ENCODE measurements around the gene ZNF678. TPM values are rescaled to one million over a fixed set of nuclear protein-coding genes. Genes with fewer than 3 reads are reported as not detected.

ZNF678 gene
- total and polyA plus RNA-seq, 2 experiments from 2014 or later: 0.86 to 1.7 TPM

DNA sequence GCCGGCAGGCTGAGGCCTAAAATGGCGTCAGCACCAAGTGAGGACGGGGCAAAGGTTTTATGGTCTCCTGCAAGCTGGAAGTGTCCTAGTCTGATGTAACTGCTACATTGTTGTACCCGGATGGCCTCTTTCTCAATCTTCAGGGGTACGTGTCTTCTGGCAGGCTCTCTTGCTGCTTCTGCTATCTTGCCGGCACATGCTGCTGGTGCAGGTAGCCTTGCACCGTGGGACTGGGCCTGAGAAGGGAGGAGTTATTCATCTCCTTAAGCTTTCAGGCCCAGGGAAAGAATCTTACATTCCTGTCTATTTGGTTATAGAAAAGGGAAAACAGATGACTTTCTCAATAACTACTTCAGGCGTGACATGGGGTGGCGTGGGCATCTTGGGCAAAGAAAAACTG lies 72.2 kb downstream of the ZNF678 start:
- H3K9me3 ChIP-seq (ENCODE audit: low read depth): no peaks in the 10 kb centered on the region
- in situ Hi-C loops (cut with MboI): no loop called here
- WGBS, 2 experiments (ENCODE audit: low coverage in 1 of 2, low lambda C conversion rate in 2 of 2, missing lambda C conversion rate in 2 of 2): 93 to 97% methylated on average over 9 of the region's 9 CpGs

DNA sequence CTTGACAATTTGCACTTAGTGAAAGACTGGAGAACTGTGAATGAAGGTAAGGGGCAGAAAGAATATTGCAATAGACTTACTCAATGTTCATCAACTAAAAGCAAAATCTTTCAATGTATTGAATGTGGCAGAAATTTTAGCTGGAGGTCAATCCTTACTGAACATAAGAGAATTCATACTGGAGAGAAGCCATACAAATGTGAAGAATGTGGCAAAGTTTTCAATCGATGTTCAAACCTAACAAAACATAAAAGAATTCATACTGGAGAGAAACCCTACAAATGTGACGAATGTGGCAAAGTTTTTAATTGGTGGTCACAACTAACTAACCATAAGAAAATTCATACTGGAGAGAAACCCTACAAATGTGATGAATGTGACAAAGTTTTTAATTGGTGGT lies 91.1 kb downstream of the ZNF678 start:
- peaks cover 19% of the 10 kb centered on the region for H3F3A ChIP-seq (ENCODE audit: insufficient read depth)
- H3K4me2 ChIP-seq (ENCODE audit: unreplicated experiment): no peak overlapping the region
- WGBS, 2 experiments (ENCODE audit: low coverage in 1 of 2, low lambda C conversion rate in 2 of 2, missing lambda C conversion rate in 2 of 2): 87 to 94% methylated on average over 2 of the region's 2 CpGs
- H3K9ac ChIP-seq: no peak overlapping the region
- H3K36me3 ChIP-seq (ENCODE audit: low read depth): peaks cover 61% of the 10 kb centered on the region
- H3K27ac ChIP-seq: no peak overlapping the region
- in situ Hi-C loops (cut with MboI): no loop called here
- no peak for TF ChIP-seq EZH2 (IDR thresholded peaks at IDR 0.05; ENCODE audit: insufficient read depth, poor library complexity, severe bottlenecking)
- TF ChIP-seq EZH2phosphoT487 (IDR thresholded peaks at IDR 0.05; ENCODE audit: insufficient read depth, low read depth): no peak
- DNase-seq: no peak
- H3K9me3 ChIP-seq (ENCODE audit: low read depth): peaks cover 35% of the 10 kb centered on the region
- H3K27me3 ChIP-seq (replicated peaks; ENCODE audit: insufficient read depth): no peaks in the 10 kb centered on the region
- H4K20me1 ChIP-seq (ENCODE audit: insufficient read depth): no peaks in the 10 kb centered on the region
- no peaks in the 10 kb centered on the region for H3K79me2 ChIP-seq (ENCODE audit: insufficient read depth)
- no peaks in the 10 kb centered on the region for H3K9me2 ChIP-seq (ENCODE audit: insufficient read depth)
- no peak overlapping the region for H3K4me3 ChIP-seq
- no peaks in the 10 kb centered on the region for H3K4me1 ChIP-seq (ENCODE audit: insufficient read depth)
- no peak overlapping the region for H2AFZ ChIP-seq

More for the DNA sequence above, 72.2 kb downstream of the ZNF678 start:
- Histone ChIP-seq H4K20me1 (ENCODE audit: insufficient read depth) (no peaks in the 10 kb centered on the region), H3K9me2 (ENCODE audit: insufficient read depth) (no peaks in the 10 kb centered on the region), H3K27me3 (replicated peaks; ENCODE audit: insufficient read depth) (no peaks in the 10 kb centered on the region), H3F3A (ENCODE audit: insufficient read depth) (no peaks in the 10 kb centered on the region), H2AFZ (no peak overlapping the region), H3K4me2 (ENCODE audit: unreplicated experiment) (no peak overlapping the region), H3K9ac (no peak overlapping the region), H3K27ac (no peak overlapping the region), H3K36me3 (ENCODE audit: low read depth) (no peaks in the 10 kb centered on the region), H3K4me3 (no peak overlapping the region), H3K79me2 (ENCODE audit: insufficient read depth) (no peaks in the 10 kb centered on the region), H3K4me1 (ENCODE audit: insufficient read depth) (no peaks in the 10 kb centered on the region)
- TF ChIP-seq EZH2phosphoT487 (IDR thresholded peaks at IDR 0.05; ENCODE audit: insufficient read depth, low read depth) (no peak), EZH2 (IDR thresholded peaks at IDR 0.05; ENCODE audit: insufficient read depth, poor library complexity, severe bottlenecking) (no peak)
- DNase-seq: no peak

GRCh38 chr1:227654858-227655752 lies 91.7 kb downstream of the ZNF678 start:
- H4K20me1 ChIP-seq (ENCODE audit: insufficient read depth): no peaks in the 10 kb centered on the region
- H3K4me1 ChIP-seq (ENCODE audit: insufficient read depth): no peaks in the 10 kb centered on the region
- 91 to 92% methylated on average over 6 of the region's 6 CpGs for WGBS, 2 experiments (ENCODE audit: low coverage in 1 of 2, low lambda C conversion rate in 2 of 2, missing lambda C conversion rate in 2 of 2)
- H3K27me3 ChIP-seq (replicated peaks; ENCODE audit: insufficient read depth): no peaks in the 10 kb centered on the region
- H3K79me2 ChIP-seq (ENCODE audit: insufficient read depth): no peaks in the 10 kb centered on the region
- peaks cover 19% of the 10 kb centered on the region for H3F3A ChIP-seq (ENCODE audit: insufficient read depth)
- H3K9me2 ChIP-seq (ENCODE audit: insufficient read depth): no peaks in the 10 kb centered on the region
- no peak overlapping the region for H3K4me2 ChIP-seq (ENCODE audit: unreplicated experiment)
- H3K27ac ChIP-seq: no peak overlapping the region
- in situ Hi-C loops (cut with MboI): no loop called here
- no peak for DNase-seq
- peaks cover 54% of the 10 kb centered on the region for H3K36me3 ChIP-seq (ENCODE audit: low read depth)
- no peak for TF ChIP-seq EZH2 (IDR thresholded peaks at IDR 0.05; ENCODE audit: insufficient read depth, poor library complexity, severe bottlenecking)
- no peak for TF ChIP-seq EZH2phosphoT487 (IDR thresholded peaks at IDR 0.05; ENCODE audit: insufficient read depth, low read depth)
- peaks cover 39% of the 10 kb centered on the region for H3K9me3 ChIP-seq (ENCODE audit: low read depth)
- H3K9ac ChIP-seq: no peak overlapping the region
- no peak overlapping the region for H3K4me3 ChIP-seq
- H2AFZ ChIP-seq: no peak overlapping the region

DNA sequence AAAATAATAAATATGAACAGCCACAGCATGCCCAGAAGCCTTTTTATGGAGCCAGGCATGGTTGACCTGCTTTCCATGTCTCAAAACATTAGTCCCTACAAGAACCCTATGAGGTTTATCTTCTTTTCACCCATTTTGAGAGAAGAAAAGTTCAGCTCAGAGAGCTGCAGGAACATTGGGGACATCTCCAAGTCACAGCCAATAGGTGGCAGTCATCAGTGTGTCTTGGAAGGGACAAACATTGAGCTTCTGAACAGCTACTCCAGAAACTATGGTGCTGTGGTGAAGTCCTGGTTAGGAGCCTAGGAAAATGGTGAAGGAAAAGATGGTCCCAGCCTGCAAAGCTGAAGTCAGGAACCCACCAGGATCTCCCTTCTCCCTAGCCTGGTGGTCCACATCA lies 98.1 kb downstream of the ZNF678 start:
- H3K27me3 ChIP-seq (replicated peaks; ENCODE audit: insufficient read depth): no peaks in the 10 kb centered on the region
- H3K4me1 ChIP-seq (ENCODE audit: insufficient read depth): no peaks in the 10 kb centered on the region
- TF ChIP-seq EZH2phosphoT487 (IDR thresholded peaks at IDR 0.05; ENCODE audit: insufficient read depth, low read depth) (no peak), EZH2 (IDR thresholded peaks at IDR 0.05; ENCODE audit: insufficient read depth, poor library complexity, severe bottlenecking) (no peak)
- DNase-seq: no peak
- no peaks in the 10 kb centered on the region for H4K20me1 ChIP-seq (ENCODE audit: insufficient read depth)
- no peaks in the 10 kb centered on the region for H3F3A ChIP-seq (ENCODE audit: insufficient read depth)
- no peak overlapping the region for H3K4me3 ChIP-seq
- no peaks in the 10 kb centered on the region for H3K9me2 ChIP-seq (ENCODE audit: insufficient read depth)
- no peak overlapping the region for H2AFZ ChIP-seq
- in situ Hi-C loops (cut with MboI): no loop called here
- 0 out of 2 replicates have a peak, but pooled peaks cover 6% of the 10 kb centered on the region for H3K36me3 ChIP-seq (ENCODE audit: low read depth)
- H3K79me2 ChIP-seq (ENCODE audit: insufficient read depth): no peaks in the 10 kb centered on the region
- H3K4me2 ChIP-seq (ENCODE audit: unreplicated experiment): no peak overlapping the region
- no peak overlapping the region for H3K27ac ChIP-seq
- H3K9ac ChIP-seq: no peak overlapping the region
- peaks cover 18% of the 10 kb centered on the region for H3K9me3 ChIP-seq (ENCODE audit: low read depth)

All from GM23248 (cell line).